ENCODE data around the gene SLC25A23.
"Not testable (repeated sequence)": the region's sequence is repeated elsewhere in the genome, so short reads cannot be mapped to it uniquely, and the experiment has no call there.

The SLC25A23 gene

GRCh38 chr19:6431891-6432290 is 27.7 kb downstream of the SLC25A23 start:
- Histone ChIP-seq H2AFZ (ENCODE audit: low read length) (no peak overlapping the region), H4K91ac (ENCODE audit: low read depth, low read length, poor library complexity) (no peak overlapping the region), H3K4me1 (ENCODE audit: control insufficient read depth in 2 of 2, insufficient read depth in 1 of 2, low read depth in 1 of 2, low read length in 2 of 2) (no peaks in the 10 kb centered on the region), H3K23ac (ENCODE audit: low read depth, low read length, poor library complexity) (peak overlapping the region; percentile 11), H3K4ac (ENCODE audit: low read length) (no peak overlapping the region), H3K18ac (ENCODE audit: low read length) (no peak overlapping the region), H3K4me3 (ENCODE audit: low read length in 2 of 2) (no peak overlapping the region), H3K36me3 (replicated peaks in 1 of 2; ENCODE audit: control insufficient read depth in 2 of 2, insufficient read depth in 2 of 2, low read length in 2 of 2) (no peaks in the 10 kb centered on the region), H3K79me1 (ENCODE audit: low read depth, low read length) (no peaks in the 10 kb centered on the region), H2BK120ac (ENCODE audit: low read depth, low read length) (no peak overlapping the region), H2BK5ac (ENCODE audit: low read length) (no peak overlapping the region), H3K9ac (ENCODE audit: low read depth, low read length, poor library complexity) (no peak overlapping the region), H2AK5ac (ENCODE audit: low read depth, low read length) (peak overlapping the region; percentile 78), H4K8ac (ENCODE audit: low read depth, low read length) (peak overlapping the region; percentile 29), H2BK12ac (ENCODE audit: low read length) (peak overlapping the region; percentile 3), H3K4me2 (ENCODE audit: insufficient read depth, low read length, poor library complexity, severe bottlenecking) (no peak overlapping the region), H2BK15ac (ENCODE audit: low read length) (no peak overlapping the region), H3K14ac (ENCODE audit: low read length) (no peak overlapping the region), H3K9me3 (replicated peaks in 1 of 2; ENCODE audit: control insufficient read depth in 2 of 2, insufficient read depth in 1 of 2, low read depth in 1 of 2, low read length in 2 of 2) (no peaks in the 10 kb centered on the region), H3K27me3 (ENCODE audit: control insufficient read depth in 3 of 3, insufficient read depth in 3 of 3, low read depth in 1 of 3, low read length in 3 of 3) (peaks cover 0 to 5% (median 4%) of the 10 kb centered on the region in 3 experiments), H3K27ac (replicated peaks; ENCODE audit: low read length) (no peak overlapping the region)
- WGBS, 2 donors (ENCODE audit: extremely low coverage in 2 of 2, insufficient read length in 2 of 2, insufficient replicate concordance in 1 of 2): no CpG with 5 or more reads among the region's 11 CpGs
- DNase-seq (ENCODE audit: low spot score): no peak

DNA sequence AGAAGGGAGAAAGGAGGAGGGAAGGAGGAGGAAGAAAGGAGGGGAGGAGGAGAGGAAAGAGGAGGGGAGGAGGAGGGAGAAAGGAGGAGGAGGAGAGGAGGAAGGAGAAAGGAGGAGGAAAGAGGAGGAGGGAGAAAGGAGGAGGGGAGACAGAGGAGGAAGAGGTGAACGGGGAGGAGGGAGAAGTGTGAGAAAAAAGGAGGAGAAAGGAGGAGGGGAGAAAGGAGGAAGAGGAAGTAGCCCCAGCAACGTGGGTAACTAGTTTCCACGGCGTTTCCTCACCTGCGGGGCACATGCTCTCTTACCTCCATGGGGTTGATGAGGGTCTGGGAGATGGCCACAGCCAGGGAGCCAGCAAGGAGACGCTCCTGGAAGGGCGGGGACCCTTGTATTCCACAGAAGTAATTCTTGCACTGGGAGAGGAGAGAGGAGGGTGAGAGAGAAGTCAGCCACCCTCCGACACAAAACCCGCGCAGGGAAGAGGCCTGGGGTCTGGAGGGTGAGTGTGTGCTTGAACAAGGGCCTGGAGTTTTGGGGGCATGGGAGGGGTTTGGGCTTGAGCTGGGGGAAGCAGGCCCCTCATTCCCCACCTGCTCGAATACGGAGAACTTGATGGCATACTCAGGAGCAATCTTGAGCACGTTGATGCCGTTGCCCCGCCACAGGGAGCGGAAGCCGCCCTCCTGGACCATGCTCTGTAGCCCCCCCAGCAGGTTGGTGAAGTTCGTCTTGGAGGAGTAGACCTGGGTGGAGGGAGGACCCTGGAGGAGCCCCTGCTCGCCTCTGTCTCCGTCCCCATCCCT is 30.0 kb downstream of the SLC25A23 start:
- H3K4ac ChIP-seq (ENCODE audit: low read length): no peak overlapping the region
- no peak overlapping the region for H2BK15ac ChIP-seq (ENCODE audit: low read length)
- WGBS, 2 donors (ENCODE audit: extremely low coverage in 2 of 2, insufficient read length in 2 of 2, insufficient replicate concordance in 1 of 2): 93 to 100% methylated on average over 1 of the region's 20 CpGs
- H3K27me3 ChIP-seq (ENCODE audit: control insufficient read depth in 3 of 3, insufficient read depth in 3 of 3, low read depth in 1 of 3, low read length in 3 of 3): peaks cover 0 to 5% (median 4%) of the 10 kb centered on the region in 3 experiments
- no peak overlapping the region for H2BK120ac ChIP-seq (ENCODE audit: low read depth, low read length)
- peak overlapping the region; percentile 26 for H2AFZ ChIP-seq (ENCODE audit: low read length)
- no peak overlapping the region for H4K91ac ChIP-seq (ENCODE audit: low read depth, low read length, poor library complexity)
- no peak overlapping the region for H2BK12ac ChIP-seq (ENCODE audit: low read length)
- DNase-seq (ENCODE audit: low spot score): no peak
- H3K4me1 ChIP-seq (ENCODE audit: control insufficient read depth in 2 of 2, insufficient read depth in 1 of 2, low read depth in 1 of 2, low read length in 2 of 2): peaks cover 0 to 4% of the 10 kb centered on the region in 2 donors
- H3K4me2 ChIP-seq (ENCODE audit: insufficient read depth, low read length, poor library complexity, severe bottlenecking): no peak overlapping the region
- no peak overlapping the region for H3K23ac ChIP-seq (ENCODE audit: low read depth, low read length, poor library complexity)
- H3K9ac ChIP-seq (ENCODE audit: low read depth, low read length, poor library complexity): no peak overlapping the region
- no peak overlapping the region for H3K27ac ChIP-seq (replicated peaks; ENCODE audit: low read length)
- peak overlapping the region; percentile 74 for H2AK5ac ChIP-seq (ENCODE audit: low read depth, low read length)
- H3K4me3 ChIP-seq (ENCODE audit: low read length in 2 of 2): no peak overlapping the region
- H3K14ac ChIP-seq (ENCODE audit: low read length): no peak overlapping the region
- peaks cover 0 to 1% of the 10 kb centered on the region in 2 donors for H3K36me3 ChIP-seq (replicated peaks in 1 of 2; ENCODE audit: control insufficient read depth in 2 of 2, insufficient read depth in 2 of 2, low read length in 2 of 2)
- peaks cover 2% of the 10 kb centered on the region for H3K79me1 ChIP-seq (ENCODE audit: low read depth, low read length)
- no peak overlapping the region for H2BK5ac ChIP-seq (ENCODE audit: low read length)
- no peak overlapping the region for H4K8ac ChIP-seq (ENCODE audit: low read depth, low read length)
- peaks cover 4 to 5% of the 10 kb centered on the region in 2 donors for H3K9me3 ChIP-seq (replicated peaks in 1 of 2; ENCODE audit: control insufficient read depth in 2 of 2, insufficient read depth in 1 of 2, low read depth in 1 of 2, low read length in 2 of 2)
- H3K18ac ChIP-seq (ENCODE audit: low read length): no peak overlapping the region

DNA sequence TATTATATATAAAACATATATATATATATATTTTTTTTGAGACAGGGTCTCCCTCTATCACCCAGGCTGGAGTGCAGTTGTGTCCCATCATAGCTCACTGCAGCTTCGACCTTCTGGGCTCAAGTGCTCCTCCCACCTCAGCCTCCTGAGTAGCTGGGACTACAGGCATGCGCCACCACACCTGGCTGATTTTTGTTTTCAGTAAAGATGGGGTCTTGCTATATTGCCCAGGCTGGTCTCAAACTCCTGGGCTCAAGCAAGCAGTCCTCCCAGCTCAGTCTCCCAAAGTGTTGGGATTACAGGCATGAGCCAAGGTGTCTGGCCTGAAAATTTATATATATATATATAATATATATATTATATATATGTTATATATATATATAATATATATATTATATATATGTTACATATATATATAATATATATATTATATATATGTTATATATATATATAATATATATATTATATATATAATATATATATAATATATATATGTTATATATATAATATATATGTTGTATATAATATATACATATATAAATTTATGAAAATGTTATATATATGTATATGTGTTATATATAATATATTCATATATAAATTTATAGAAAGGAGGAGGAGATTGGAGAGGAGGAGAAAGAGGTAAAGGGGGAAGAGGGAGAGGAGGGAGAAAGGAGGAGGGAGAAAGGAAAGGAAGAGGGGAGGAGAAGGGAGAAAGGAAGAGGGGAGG is 30.7 kb downstream of the SLC25A23 start:
- not testable (repeated sequence) for H4K91ac ChIP-seq (ENCODE audit: low read depth, low read length, poor library complexity); H3K14ac ChIP-seq (ENCODE audit: low read length); H3K4me3 ChIP-seq (ENCODE audit: low read length in 2 of 2); H3K27ac ChIP-seq (replicated peaks; ENCODE audit: low read length); H3K4me1 ChIP-seq (ENCODE audit: control insufficient read depth in 2 of 2, insufficient read depth in 1 of 2, low read depth in 1 of 2, low read length in 2 of 2); H3K4ac ChIP-seq (ENCODE audit: low read length); H3K36me3 ChIP-seq (replicated peaks in 1 of 2; ENCODE audit: control insufficient read depth in 2 of 2, insufficient read depth in 2 of 2, low read length in 2 of 2); H2BK15ac ChIP-seq (ENCODE audit: low read length); H2BK12ac ChIP-seq (ENCODE audit: low read length); H3K23ac ChIP-seq (ENCODE audit: low read depth, low read length, poor library complexity); H3K9me3 ChIP-seq (replicated peaks in 1 of 2; ENCODE audit: control insufficient read depth in 2 of 2, insufficient read depth in 1 of 2, low read depth in 1 of 2, low read length in 2 of 2); H4K8ac ChIP-seq (ENCODE audit: low read depth, low read length); H3K18ac ChIP-seq (ENCODE audit: low read length); H2BK120ac ChIP-seq (ENCODE audit: low read depth, low read length); H2BK5ac ChIP-seq (ENCODE audit: low read length); H3K79me1 ChIP-seq (ENCODE audit: low read depth, low read length); H2AK5ac ChIP-seq (ENCODE audit: low read depth, low read length); H3K4me2 ChIP-seq (ENCODE audit: insufficient read depth, low read length, poor library complexity, severe bottlenecking); H2AFZ ChIP-seq (ENCODE audit: low read length); H3K9ac ChIP-seq (ENCODE audit: low read depth, low read length, poor library complexity); DNase-seq (ENCODE audit: low spot score); H3K27me3 ChIP-seq (ENCODE audit: control insufficient read depth in 3 of 3, insufficient read depth in 3 of 3, low read depth in 1 of 3, low read length in 3 of 3)
- WGBS, 2 donors (ENCODE audit: extremely low coverage in 2 of 2, insufficient read length in 2 of 2, insufficient replicate concordance in 1 of 2): no CpG with 5 or more reads among the region's 2 CpGs

DNA sequence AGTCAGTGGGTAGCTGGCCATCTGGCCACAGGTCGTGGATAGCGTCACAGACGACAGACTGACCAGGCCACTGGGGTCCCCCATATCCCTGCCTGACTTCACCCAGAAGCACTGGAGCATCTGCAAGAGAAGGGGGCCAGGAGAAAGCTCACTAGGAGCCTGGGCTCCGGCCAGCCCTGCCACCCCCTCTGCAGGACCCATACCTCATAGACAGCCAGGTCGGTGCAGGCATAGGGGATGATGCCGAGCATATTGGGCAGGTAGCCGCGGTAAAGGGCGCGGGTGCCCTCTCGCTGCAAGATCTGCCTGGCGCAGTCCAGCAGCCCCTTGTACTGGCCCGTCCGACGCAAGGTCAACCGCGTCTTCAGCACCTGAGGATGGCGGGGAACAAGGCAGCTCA is 32.5 kb downstream of the SLC25A23 start:
- peak overlapping the region; percentile 33 for H2BK15ac ChIP-seq (ENCODE audit: low read length)
- no peak overlapping the region for H3K23ac ChIP-seq (ENCODE audit: low read depth, low read length, poor library complexity)
- no peak overlapping the region for H4K8ac ChIP-seq (ENCODE audit: low read depth, low read length)
- peak overlapping the region; percentile 71 for H3K14ac ChIP-seq (ENCODE audit: low read length)
- no peak overlapping the region for H3K4ac ChIP-seq (ENCODE audit: low read length)
- H3K4me2 ChIP-seq (ENCODE audit: insufficient read depth, low read length, poor library complexity, severe bottlenecking): no peak overlapping the region
- H4K91ac ChIP-seq (ENCODE audit: low read depth, low read length, poor library complexity): no peak overlapping the region
- no peak overlapping the region for H2AFZ ChIP-seq (ENCODE audit: low read length)
- peaks cover 4 to 5% of the 10 kb centered on the region in 2 donors for H3K9me3 ChIP-seq (replicated peaks in 1 of 2; ENCODE audit: control insufficient read depth in 2 of 2, insufficient read depth in 1 of 2, low read depth in 1 of 2, low read length in 2 of 2)
- peaks cover 9% of the 10 kb centered on the region in 2 donors for H3K4me1 ChIP-seq (ENCODE audit: control insufficient read depth in 2 of 2, insufficient read depth in 1 of 2, low read depth in 1 of 2, low read length in 2 of 2)
- peak overlapping the region; percentile 75 for H2AK5ac ChIP-seq (ENCODE audit: low read depth, low read length)
- peak overlapping the region; percentile 53 for H2BK5ac ChIP-seq (ENCODE audit: low read length)
- peaks cover 4% of the 10 kb centered on the region for H3K79me1 ChIP-seq (ENCODE audit: low read depth, low read length)
- H3K18ac ChIP-seq (ENCODE audit: low read length): peak overlapping the region; percentile 38
- peaks cover 2 to 13% of the 10 kb centered on the region in 2 donors for H3K36me3 ChIP-seq (replicated peaks in 1 of 2; ENCODE audit: control insufficient read depth in 2 of 2, insufficient read depth in 2 of 2, low read length in 2 of 2)
- H2BK120ac ChIP-seq (ENCODE audit: low read depth, low read length): no peak overlapping the region
- H3K27me3 ChIP-seq (ENCODE audit: control insufficient read depth in 3 of 3, insufficient read depth in 3 of 3, low read depth in 1 of 3, low read length in 3 of 3): peaks cover 0 to 5% (median 4%) of the 10 kb centered on the region in 3 experiments
- WGBS, 2 donors (ENCODE audit: extremely low coverage in 2 of 2, insufficient read length in 2 of 2, insufficient replicate concordance in 1 of 2): no CpG with 5 or more reads among the region's 18 CpGs
- H3K9ac ChIP-seq (ENCODE audit: low read depth, low read length, poor library complexity): peak overlapping the region; percentile 70
- no peak overlapping the region for H3K27ac ChIP-seq (replicated peaks; ENCODE audit: low read length)
- DNase-seq (ENCODE audit: low spot score): no peak
- no peak overlapping the region for H3K4me3 ChIP-seq (ENCODE audit: low read length in 2 of 2)
- H2BK12ac ChIP-seq (ENCODE audit: low read length): no peak overlapping the region
